ENCODE data around the gene CHD8. TPM values are rescaled to one million over a fixed set of nuclear protein-coding genes. Genes with fewer than 3 reads are reported as not detected.

The CHD8 gene
- total RNA-seq, 2 donors from 2014 or later, result 56.2 to 60.1 TPM

GRCh38 chr14:21406213-21406612, 49.7 kb downstream of the CHD8 start:
- Histone ChIP-seq H3K27ac (no peak overlapping the region), H3K9ac (ENCODE audit: low read depth in 2 of 2, low read length in 2 of 2) (no peak overlapping the region), H3K36me3 (peaks cover 44% of the 10 kb centered on the region), H3K4me3 (no peak overlapping the region), H3K27me3 (no peaks in the 10 kb centered on the region), H3K4me1 (no peaks in the 10 kb centered on the region), H3K9me3 (no peaks in the 10 kb centered on the region)
- TF ChIP-seq, protein P1, sequence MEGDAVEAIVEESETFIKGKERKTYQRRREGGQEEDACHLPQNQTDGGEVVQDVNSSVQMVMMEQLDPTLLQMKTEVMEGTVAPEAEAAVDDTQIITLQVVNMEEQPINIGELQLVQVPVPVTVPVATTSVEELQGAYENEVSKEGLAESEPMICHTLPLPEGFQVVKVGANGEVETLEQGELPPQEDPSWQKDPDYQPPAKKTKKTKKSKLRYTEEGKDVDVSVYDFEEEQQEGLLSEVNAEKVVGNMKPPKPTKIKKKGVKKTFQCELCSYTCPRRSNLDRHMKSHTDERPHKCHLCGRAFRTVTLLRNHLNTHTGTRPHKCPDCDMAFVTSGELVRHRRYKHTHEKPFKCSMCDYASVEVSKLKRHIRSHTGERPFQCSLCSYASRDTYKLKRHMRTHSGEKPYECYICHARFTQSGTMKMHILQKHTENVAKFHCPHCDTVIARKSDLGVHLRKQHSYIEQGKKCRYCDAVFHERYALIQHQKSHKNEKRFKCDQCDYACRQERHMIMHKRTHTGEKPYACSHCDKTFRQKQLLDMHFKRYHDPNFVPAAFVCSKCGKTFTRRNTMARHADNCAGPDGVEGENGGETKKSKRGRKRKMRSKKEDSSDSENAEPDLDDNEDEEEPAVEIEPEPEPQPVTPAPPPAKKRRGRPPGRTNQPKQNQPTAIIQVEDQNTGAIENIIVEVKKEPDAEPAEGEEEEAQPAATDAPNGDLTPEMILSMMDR (IDR thresholded peaks at IDR 0.05), result no peak
- intact Hi-C loops (cut with DNase I), result no loop called here
- DNase-seq, result no peak

DNA sequence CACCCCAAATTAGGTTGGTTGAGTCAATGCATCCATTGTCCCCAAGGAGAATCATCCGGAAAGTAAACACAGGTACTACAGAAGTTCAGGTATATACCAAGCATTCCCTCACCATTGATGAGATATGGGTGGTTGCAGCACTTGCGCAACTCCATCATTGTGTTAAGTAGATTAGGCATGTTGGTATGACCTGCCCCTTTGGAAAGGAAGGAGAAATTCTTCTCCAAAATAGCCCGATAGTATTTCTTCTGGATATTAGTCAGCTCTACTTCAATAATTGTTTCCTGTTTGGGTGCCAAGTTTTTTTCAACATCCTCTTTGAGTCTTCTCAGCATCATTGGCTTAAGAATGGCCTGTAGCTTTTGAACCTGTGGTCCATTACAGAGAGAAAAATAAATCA, 50.8 kb downstream of the CHD8 start:
- H3K27ac ChIP-seq, result no peak overlapping the region
- intact Hi-C loops (cut with DNase I), result no loop called here
- no peaks in the 10 kb centered on the region for H3K4me1 ChIP-seq
- no peak overlapping the region for H3K9ac ChIP-seq (ENCODE audit: low read depth in 2 of 2, low read length in 2 of 2)
- no peaks in the 10 kb centered on the region for H3K27me3 ChIP-seq
- TF ChIP-seq, protein P1 (IDR thresholded peaks at IDR 0.05), result no peak
- H3K9me3 ChIP-seq, result no peaks in the 10 kb centered on the region
- H3K4me3 ChIP-seq, result no peak overlapping the region
- no peak for DNase-seq
- peaks cover 52% of the 10 kb centered on the region for H3K36me3 ChIP-seq

DNA sequence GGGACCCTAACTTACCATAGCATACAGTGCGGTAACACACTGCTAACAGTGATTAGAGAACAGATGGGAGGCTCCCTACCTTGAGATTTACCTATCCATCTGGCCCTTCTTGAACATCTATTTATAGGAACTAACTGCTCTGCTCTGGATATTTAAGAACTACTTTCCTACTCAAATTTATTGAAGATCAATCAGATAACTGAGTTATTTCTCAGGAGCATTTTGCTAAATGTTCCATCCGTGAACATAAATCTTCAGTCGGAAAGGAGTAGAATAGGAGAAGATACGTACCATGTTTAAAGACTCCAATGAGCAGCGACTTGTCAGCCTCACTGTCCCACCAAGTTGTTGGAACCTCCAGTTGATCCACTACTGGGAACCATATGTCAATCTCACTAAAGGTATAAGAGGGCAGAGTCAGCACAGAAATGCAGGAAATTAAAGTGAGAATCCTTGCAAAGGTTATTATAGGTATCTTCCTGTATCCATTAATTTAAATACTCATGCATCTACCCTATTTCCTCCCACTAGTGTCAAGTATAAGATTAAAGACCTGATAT, 56.5 kb downstream of the CHD8 start:
- Histone ChIP-seq H3K27ac (no peak overlapping the region), H3K9ac (ENCODE audit: low read depth in 2 of 2, low read length in 2 of 2) (no peak overlapping the region), H3K4me1 (no peaks in the 10 kb centered on the region), H3K27me3 (no peaks in the 10 kb centered on the region), H3K36me3 (peaks cover 62% of the 10 kb centered on the region), H3K4me3 (no peak overlapping the region), H3K9me3 (no peaks in the 10 kb centered on the region)
- TF ChIP-seq, protein P1 (IDR thresholded peaks at IDR 0.05), result no peak
- DNase-seq, result no peak
- intact Hi-C loops (cut with DNase I), result no loop called here

GRCh38 chr14:21398901-21399300, 57.0 kb downstream of the CHD8 start:
- Histone ChIP-seq H3K4me3 (no peak overlapping the region), H3K36me3 (peaks cover 62% of the 10 kb centered on the region), H3K27ac (no peak overlapping the region), H3K9me3 (no peaks in the 10 kb centered on the region), H3K27me3 (no peaks in the 10 kb centered on the region), H3K4me1 (no peaks in the 10 kb centered on the region), H3K9ac (ENCODE audit: low read depth in 2 of 2, low read length in 2 of 2) (no peak overlapping the region)
- TF ChIP-seq, protein P1 (IDR thresholded peaks at IDR 0.05), result no peak
- DNase-seq, result no peak
- intact Hi-C loops (cut with DNase I), result no loop called here

- TF ChIP-seq, protein P1 (IDR thresholded peaks at IDR 0.05), result no peak
- Histone ChIP-seq H3K9ac (ENCODE audit: low read depth in 2 of 2, low read length in 2 of 2) (no peak overlapping the region), H3K27me3 (no peaks in the 10 kb centered on the region), H3K9me3 (no peaks in the 10 kb centered on the region), H3K27ac (no peak overlapping the region), H3K4me3 (no peak overlapping the region), H3K4me1 (no peaks in the 10 kb centered on the region), H3K36me3 (peaks cover 54% of the 10 kb centered on the region)
- no peak for DNase-seq
- intact Hi-C loops (cut with DNase I), result no loop called here
Observed at GRCh38 chr14:21395450-21395849, 60.5 kb downstream of the CHD8 start.

Measured in colonic mucosa (tissue), 4 donors.